SK-N-SH treated with all-trans-retinoic acid at 6 μM for 48 hours (cell line): ENCODE data around the gene TMEM209.

Experiments
- ARNTL ChIP-seq: fragments of 450-650 bp; formaldehyde crosslinking; IDR thresholded peaks from 2 replicates; pipeline ENCODE4 v1.5.0; 2020; ENCODE audit warnings: low read depth, mild to moderate bottlenecking, moderate library complexity, borderline replicate concordance
- BACH2 ChIP-seq: fragments of 250-450 bp; sonication (Bioruptor Pico); IDR thresholded peaks from 2 replicates; pipeline ENCODE4 v1.9.0; 2021; ENCODE audit warnings: mild to moderate bottlenecking, borderline replicate concordance
- CREB5 ChIP-seq: fragments of 250-450 bp; sonication (Bioruptor Pico); IDR thresholded peaks from 2 replicates; pipeline ENCODE4 v1.5.1; 2020; ENCODE audit warnings: low read depth, mild to moderate bottlenecking, moderate library complexity
- ISL1 ChIP-seq: fragments of 250-450 bp; sonication (Bioruptor Pico); IDR thresholded peaks from 2 replicates; pipeline ENCODE4 v2.1.2; 2022; ENCODE audit warnings: mild to moderate bottlenecking, moderate library complexity
- ZC3H10 ChIP-seq: fragments of 250-450 bp; sonication (Bioruptor Pico); IDR thresholded peaks from 2 replicates; pipeline ENCODE4 v1.5.1; 2021; ENCODE audit warnings: mild to moderate bottlenecking, moderate library complexity
- ZFP3 ChIP-seq: fragments of 250-450 bp; sonication (Bioruptor Pico); IDR thresholded peaks from 2 replicates; pipeline ENCODE4 v1.5.0; 2020; ENCODE audit warnings: mild to moderate bottlenecking, moderate library complexity
- ZFP30 ChIP-seq: fragments of 450-650 bp; formaldehyde crosslinking; IDR thresholded peaks from 2 replicates; pipeline ENCODE4 v1.5.0; 2022; ENCODE audit warnings: mild to moderate bottlenecking, moderate library complexity
- ZNF70 ChIP-seq: fragments of 450-650 bp; formaldehyde crosslinking; IDR thresholded peaks from 2 replicates; pipeline ENCODE4 v1.5.0; 2020; ENCODE audit warnings: mild to moderate bottlenecking, moderate library complexity
- TF ChIP-seq, protein P1 (sequence below): fragments of 250-450 bp; sonication (Bioruptor Pico); IDR thresholded peaks from 2 replicates; pipeline ENCODE4 v1.8.0; 2020; ENCODE audit warnings: mild to moderate bottlenecking, moderate library complexity, borderline replicate concordance

DNA sequence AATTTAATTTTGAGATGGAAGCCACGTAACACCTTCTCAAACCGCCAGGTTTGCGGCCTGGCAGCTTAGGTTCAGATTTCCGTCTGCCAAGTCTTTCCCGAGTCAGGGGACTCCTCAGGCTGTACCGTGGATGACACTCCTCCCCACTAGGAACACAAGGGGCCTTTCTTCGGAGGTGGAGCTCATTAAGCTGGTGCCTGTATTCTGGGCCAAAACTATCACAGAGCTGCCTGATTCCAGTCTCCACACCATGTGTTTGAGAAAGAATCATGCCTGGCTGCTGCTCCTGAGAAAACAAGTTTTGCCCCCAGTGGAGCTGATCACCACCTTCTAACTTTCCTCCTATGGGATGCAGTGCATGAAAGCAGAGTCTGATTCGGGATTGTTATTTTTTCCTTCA, 44.8 kb downstream of the TMEM209 start:
- no peak for TF ChIP-seq ZNF70 (CRISPR knock-in tag)
- no peak for TF ChIP-seq ZFP30 (CRISPR knock-in tag)
- TF ChIP-seq ISL1, result no peak
- no peak for TF ChIP-seq CREB5 (CRISPR knock-in tag)
- TF ChIP-seq ZC3H10, result no peak
- TF ChIP-seq, protein P1, sequence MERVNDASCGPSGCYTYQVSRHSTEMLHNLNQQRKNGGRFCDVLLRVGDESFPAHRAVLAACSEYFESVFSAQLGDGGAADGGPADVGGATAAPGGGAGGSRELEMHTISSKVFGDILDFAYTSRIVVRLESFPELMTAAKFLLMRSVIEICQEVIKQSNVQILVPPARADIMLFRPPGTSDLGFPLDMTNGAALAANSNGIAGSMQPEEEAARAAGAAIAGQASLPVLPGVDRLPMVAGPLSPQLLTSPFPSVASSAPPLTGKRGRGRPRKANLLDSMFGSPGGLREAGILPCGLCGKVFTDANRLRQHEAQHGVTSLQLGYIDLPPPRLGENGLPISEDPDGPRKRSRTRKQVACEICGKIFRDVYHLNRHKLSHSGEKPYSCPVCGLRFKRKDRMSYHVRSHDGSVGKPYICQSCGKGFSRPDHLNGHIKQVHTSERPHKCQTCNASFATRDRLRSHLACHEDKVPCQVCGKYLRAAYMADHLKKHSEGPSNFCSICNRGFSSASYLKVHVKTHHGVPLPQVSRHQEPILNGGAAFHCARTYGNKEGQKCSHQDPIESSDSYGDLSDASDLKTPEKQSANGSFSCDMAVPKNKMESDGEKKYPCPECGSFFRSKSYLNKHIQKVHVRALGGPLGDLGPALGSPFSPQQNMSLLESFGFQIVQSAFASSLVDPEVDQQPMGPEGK (CRISPR knock-in tag), result no peak
- TF ChIP-seq ZFP3 (CRISPR knock-in tag), result no peak
- TF ChIP-seq BACH2 (CRISPR knock-in tag), result no peak
- no peak for TF ChIP-seq ARNTL
